OCI-LY1 (cell line): ENCODE measurements around the gene DHX38.

Experiments used
- H2AFZ ChIP-seq: fragments of 200-600 bp; sonication (generic), shearing (Covaris generic); 2 replicates; pipeline ENCODE4 v1.6.0; 2014; ENCODE audit warnings: antibody characterized with exemption, mild to moderate bottlenecking, low read length
- H3F3A ChIP-seq: fragments of 200-600 bp; sonication (generic), shearing (Covaris generic); 2 replicates; pipeline ENCODE4 v1.6.0; 2014; ENCODE audit warnings: mild to moderate bottlenecking, antibody characterized with exemption, low read length, moderate library complexity; ENCODE audit not compliant: insufficient read depth
- H3K27ac ChIP-seq: fragments of 200-600 bp; sonication (generic); 2 replicates; pipeline ENCODE4 v1.5.1; 2014; ENCODE audit warnings: low read length, mixed run types, mild to moderate bottlenecking, low read depth; ENCODE audit not compliant: poor library complexity, severe bottlenecking
- H3K27me3 ChIP-seq: fragments of 200-600 bp; sonication (generic); 2 replicates; pipeline ENCODE4 v1.6.0; 2014; ENCODE audit warnings: antibody characterized with exemption, mild to moderate bottlenecking, low read length, moderate library complexity; ENCODE audit not compliant: insufficient read depth
- H3K36me3 ChIP-seq: fragments of 200-600 bp; sonication (generic); 2 replicates; pipeline ENCODE4 v1.6.1; 2014; ENCODE audit warnings: mild to moderate bottlenecking, antibody characterized with exemption, low read length, moderate library complexity, mixed read lengths; ENCODE audit not compliant: insufficient read depth
- H3K4me1 ChIP-seq: fragments of 200-600 bp; sonication (generic); 2 replicates; pipeline ENCODE4 v1.5.1; 2014; ENCODE audit warnings: mild to moderate bottlenecking, low read length, moderate library complexity; ENCODE audit not compliant: insufficient read depth, severe bottlenecking
- H3K4me2 ChIP-seq: fragments of 200-600 bp; sonication (generic), shearing (Covaris generic); 2 replicates; pipeline ENCODE4 v1.6.1; 2014; ENCODE audit warnings: low read length
- H3K4me3 ChIP-seq: fragments of 200-600 bp; sonication (generic); 2 replicates; pipeline ENCODE4 v1.5.1; 2014; ENCODE audit warnings: low read length, low read depth, mild to moderate bottlenecking, mixed read lengths; ENCODE audit not compliant: poor library complexity, severe bottlenecking
- H3K79me2 ChIP-seq: fragments of 200-600 bp; shearing (Covaris generic); 2 replicates; pipeline ENCODE4 v1.6.1; 2016; ENCODE audit warnings: mixed run types, low read length, mixed read lengths; ENCODE audit not compliant: insufficient read depth
- H3K9ac ChIP-seq: fragments of 200-600 bp; sonication (generic), shearing (Covaris generic); 2 replicates; pipeline ENCODE4 v1.6.1; 2014; ENCODE audit warnings: mild to moderate bottlenecking, low read length, mixed read lengths
- H3K9me2 ChIP-seq: fragments of 200-600 bp; sonication (generic), shearing (Covaris generic); 2 replicates; pipeline ENCODE4 v1.6.1; 2014; ENCODE audit warnings: low read depth, mild to moderate bottlenecking, low read length, mixed read lengths
- H3K9me3 ChIP-seq: fragments of 200-600 bp; shearing (Covaris generic); 2 replicates; pipeline ENCODE4 v1.6.1; 2014; ENCODE audit warnings: low read length, mixed read lengths
- H4K20me1 ChIP-seq: fragments of 200-600 bp; sonication (generic), shearing (Covaris generic); 2 replicates; pipeline ENCODE4 v1.6.0; 2016; ENCODE audit warnings: mild to moderate bottlenecking, low read length; ENCODE audit not compliant: insufficient read depth
- EZH2 ChIP-seq: fragments of 200-600 bp; sonication (generic), shearing (Covaris generic); IDR thresholded peaks from 2 replicates; pipeline ENCODE4 v1.8.0; 2017; ENCODE audit warnings: borderline replicate concordance, mixed run types, mild to moderate bottlenecking, antibody characterized with exemption, low read length, moderate library complexity, mixed read lengths
- TF ChIP-seq, protein P1 (sequence below): fragments of 200-600 bp; sonication (generic), shearing (Covaris generic); IDR thresholded peaks from 2 replicates; pipeline ENCODE4 v1.5.1; 2017; ENCODE audit warnings: mild to moderate bottlenecking, antibody characterized with exemption, low read length, moderate library complexity, mixed read lengths

DHX38 gene

DNA sequence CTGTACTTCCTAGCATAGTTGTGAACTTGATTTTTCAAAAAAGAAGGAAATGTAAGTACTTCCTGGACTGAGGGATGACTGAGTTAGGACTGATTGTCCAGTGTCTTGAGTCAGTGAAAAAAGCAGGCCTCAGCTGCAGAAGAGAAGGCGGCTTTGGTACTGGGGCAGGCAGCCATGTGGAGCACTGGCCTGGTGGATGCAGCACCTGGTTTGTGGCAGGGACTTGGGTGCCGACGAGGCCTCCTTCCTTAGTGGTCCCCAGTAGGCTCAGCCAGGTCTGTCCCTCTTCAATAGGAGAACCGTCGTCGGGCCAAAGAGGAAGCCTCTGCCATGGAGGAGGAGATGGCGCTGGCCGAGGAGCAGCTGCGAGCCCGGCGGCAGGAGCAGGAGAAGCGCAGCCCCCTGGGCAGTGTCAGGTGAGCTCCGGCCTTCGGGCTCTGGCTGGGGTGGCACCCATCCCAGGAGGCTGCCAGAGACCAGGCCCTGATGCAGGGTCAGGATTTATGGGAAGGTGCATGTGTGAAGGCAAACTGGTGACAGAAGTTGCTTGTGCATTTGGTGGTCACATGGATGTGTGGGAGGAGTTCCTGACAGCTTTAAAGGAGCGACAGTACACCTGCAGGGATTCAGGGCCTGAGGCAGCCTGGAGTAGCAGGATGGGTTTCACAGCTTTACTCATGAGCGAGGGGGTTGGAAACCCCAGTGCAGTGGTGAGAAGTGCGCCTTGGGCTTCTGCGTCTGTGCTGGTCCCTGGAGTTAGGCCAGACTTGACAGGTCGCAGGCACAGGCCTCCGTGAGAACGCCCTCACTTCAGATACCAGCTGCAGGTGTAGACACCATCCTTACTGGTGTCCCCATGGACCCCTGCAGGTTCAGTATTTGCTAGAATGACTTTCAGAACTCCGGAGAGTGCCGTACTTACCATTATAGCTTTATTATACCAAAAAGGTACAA lies 17.3 kb downstream of the DHX38 start:
- Histone ChIP-seq H3K9ac (no peak overlapping the region), H3K27ac (no peak overlapping the region), H3K27me3 (no peaks in the 10 kb centered on the region), H3K9me3 (no peaks in the 10 kb centered on the region), H3F3A (no peaks in the 10 kb centered on the region), H3K4me1 (no peaks in the 10 kb centered on the region), H3K4me2 (no peak overlapping the region), H3K4me3 (no peak overlapping the region), H2AFZ (no peak overlapping the region), H3K36me3 (peaks cover 70% of the 10 kb centered on the region), H3K9me2 (no peaks in the 10 kb centered on the region), H4K20me1 (no peaks in the 10 kb centered on the region), H3K79me2 (no peaks in the 10 kb centered on the region)
- TF ChIP-seq EZH2: no peak
- TF ChIP-seq, protein P1, sequence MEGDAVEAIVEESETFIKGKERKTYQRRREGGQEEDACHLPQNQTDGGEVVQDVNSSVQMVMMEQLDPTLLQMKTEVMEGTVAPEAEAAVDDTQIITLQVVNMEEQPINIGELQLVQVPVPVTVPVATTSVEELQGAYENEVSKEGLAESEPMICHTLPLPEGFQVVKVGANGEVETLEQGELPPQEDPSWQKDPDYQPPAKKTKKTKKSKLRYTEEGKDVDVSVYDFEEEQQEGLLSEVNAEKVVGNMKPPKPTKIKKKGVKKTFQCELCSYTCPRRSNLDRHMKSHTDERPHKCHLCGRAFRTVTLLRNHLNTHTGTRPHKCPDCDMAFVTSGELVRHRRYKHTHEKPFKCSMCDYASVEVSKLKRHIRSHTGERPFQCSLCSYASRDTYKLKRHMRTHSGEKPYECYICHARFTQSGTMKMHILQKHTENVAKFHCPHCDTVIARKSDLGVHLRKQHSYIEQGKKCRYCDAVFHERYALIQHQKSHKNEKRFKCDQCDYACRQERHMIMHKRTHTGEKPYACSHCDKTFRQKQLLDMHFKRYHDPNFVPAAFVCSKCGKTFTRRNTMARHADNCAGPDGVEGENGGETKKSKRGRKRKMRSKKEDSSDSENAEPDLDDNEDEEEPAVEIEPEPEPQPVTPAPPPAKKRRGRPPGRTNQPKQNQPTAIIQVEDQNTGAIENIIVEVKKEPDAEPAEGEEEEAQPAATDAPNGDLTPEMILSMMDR: no peak

DNA sequence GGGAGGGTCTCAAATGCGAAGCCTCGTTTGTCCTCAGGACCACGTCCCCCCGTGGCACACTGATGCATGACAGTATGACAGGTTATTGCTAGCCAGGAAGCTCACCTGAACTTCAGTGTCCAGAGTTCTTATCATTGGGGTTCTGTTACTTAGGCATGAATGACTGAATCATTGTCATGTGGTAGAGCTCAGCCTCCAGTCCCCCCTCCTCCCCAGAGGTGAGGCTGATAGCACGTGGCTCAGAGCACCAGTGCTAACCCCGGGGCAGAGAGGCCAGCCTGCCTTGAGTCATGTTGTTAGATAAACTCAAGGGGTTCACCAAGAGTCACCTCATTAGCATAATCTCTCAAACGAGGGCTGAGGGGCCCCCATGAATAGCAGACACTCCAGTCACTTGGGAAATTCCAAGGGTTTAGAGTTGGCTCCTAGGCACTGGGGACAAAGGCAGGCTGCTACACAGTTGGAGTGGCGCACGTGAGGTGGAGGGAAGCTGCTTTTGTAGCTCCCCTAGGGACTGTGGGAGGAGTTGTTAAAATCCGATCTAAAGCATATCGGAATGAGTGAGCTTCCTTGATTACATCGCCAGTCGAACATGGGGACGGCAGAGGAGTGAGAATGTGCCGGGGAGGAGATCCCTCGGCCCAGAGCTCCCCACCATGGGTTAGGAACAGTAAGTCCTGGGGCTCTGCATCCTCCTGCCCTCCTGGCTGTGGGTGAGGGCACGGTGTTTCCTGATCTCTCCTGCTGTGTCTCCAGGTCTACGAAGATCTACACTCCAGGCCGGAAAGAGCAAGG lies 18.2 kb downstream of the DHX38 start:
- TF ChIP-seq, protein P1: no peak
- no peak for TF ChIP-seq EZH2
- Histone ChIP-seq H3K9me2 (no peaks in the 10 kb centered on the region), H3K27me3 (no peaks in the 10 kb centered on the region), H2AFZ (no peak overlapping the region), H3F3A (no peaks in the 10 kb centered on the region), H3K79me2 (no peaks in the 10 kb centered on the region), H4K20me1 (no peaks in the 10 kb centered on the region), H3K9me3 (no peaks in the 10 kb centered on the region), H3K27ac (no peak overlapping the region), H3K4me1 (no peaks in the 10 kb centered on the region), H3K36me3 (peaks cover 61% of the 10 kb centered on the region), H3K9ac (no peak overlapping the region), H3K4me2 (no peak overlapping the region), H3K4me3 (no peak overlapping the region)

DNA sequence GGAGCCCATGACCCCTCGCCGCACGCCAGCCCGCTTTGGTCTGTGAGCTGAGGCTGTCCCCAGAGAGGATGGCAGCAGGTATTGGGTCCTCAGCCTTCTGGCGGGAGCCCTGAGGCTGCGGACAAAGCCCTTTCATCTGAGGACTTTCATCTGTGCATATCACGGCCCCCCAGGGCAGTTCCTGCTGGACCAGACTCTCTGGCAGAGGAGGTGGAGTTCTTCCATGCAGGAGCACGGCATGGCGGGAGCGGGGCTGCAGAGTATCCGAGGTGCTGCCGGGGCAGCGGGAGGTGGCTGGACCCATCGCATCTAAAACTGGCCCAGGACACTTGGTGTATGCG lies 18.8 kb downstream of the DHX38 start:
- Histone ChIP-seq H3K9me2 (no peaks in the 10 kb centered on the region), H4K20me1 (no peaks in the 10 kb centered on the region), H3K9me3 (no peaks in the 10 kb centered on the region), H3K4me3 (no peak overlapping the region), H3F3A (no peaks in the 10 kb centered on the region), H3K4me1 (no peaks in the 10 kb centered on the region), H3K79me2 (no peaks in the 10 kb centered on the region), H3K27me3 (no peaks in the 10 kb centered on the region), H3K36me3 (peaks cover 56% of the 10 kb centered on the region), H3K9ac (no peak overlapping the region), H2AFZ (no peak overlapping the region), H3K4me2 (no peak overlapping the region), H3K27ac (no peak overlapping the region)
- TF ChIP-seq, protein P1: no peak
- no peak for TF ChIP-seq EZH2
